Measurements from ENCODE around the gene HES2.

DNA sequence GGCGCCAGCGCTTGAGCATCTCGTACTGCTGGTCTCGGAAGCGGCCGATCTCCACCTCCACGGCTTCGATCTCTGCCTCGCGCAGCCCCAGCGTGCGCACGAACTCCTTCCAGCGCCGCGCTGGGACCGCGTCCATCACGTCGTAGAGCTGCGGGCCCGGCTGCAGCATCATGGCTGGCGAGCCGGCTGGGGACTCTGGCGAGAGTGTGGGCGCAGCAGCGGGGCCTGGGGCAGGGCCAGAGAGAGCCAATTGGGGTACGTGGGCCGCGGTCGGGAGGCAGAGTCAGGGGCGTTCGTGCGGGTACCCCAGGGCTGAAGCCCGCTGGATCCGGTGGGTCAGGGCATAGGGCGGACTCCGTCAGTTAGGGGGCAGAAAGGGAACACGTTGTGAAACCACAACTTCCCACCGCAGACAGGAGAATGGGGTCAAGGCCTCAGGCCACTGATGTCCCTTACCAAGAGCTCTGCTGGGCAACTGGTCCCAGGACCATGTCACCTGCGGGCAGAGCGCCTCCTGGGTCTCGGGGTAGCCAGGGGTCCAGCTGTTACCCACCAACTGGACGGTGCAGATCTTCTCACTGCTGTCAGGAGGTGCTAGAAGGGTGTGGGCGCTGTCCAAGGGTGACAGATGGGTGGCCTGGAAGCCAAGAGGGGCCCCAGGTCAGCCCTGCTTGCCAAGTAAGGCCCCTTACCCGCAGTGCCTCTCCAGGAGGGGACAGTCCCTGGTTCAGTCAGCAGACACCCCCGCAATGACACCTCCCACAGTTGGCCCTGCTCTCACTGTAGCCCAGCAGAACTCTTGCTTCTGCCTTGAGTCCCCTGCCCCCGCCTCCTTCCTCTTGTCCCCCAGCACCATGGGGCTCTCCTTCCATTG lies 42.1 kb upstream of the HES2 start:
- TF ChIP-seq CTCF (IDR thresholded peaks at IDR 0.05) (no peak), POLR2A (IDR thresholded peaks at IDR 0.05) (no peak)

Measured in gastroesophageal sphincter (tissue), 3 donors.